GM18505 (cell line): ENCODE results near the gene ABCG1.

ENCODE experiments used
- ATAC-seq: cut with Tn5 transposase; IDR thresholded peaks from one replicate; pipeline ENCODE4 v1.9.1; 2021; ENCODE audit not compliant: unreplicated experiment
- POLR2A ChIP-seq: IDR thresholded peaks from 4 replicates; pipeline ENCODE4 v1.6.1; 2011; ENCODE audit warnings: borderline replicate concordance; ENCODE audit not compliant: insufficient read depth, insufficient read length; ENCODE audit errors: extremely low read depth

The ABCG1 gene

DNA sequence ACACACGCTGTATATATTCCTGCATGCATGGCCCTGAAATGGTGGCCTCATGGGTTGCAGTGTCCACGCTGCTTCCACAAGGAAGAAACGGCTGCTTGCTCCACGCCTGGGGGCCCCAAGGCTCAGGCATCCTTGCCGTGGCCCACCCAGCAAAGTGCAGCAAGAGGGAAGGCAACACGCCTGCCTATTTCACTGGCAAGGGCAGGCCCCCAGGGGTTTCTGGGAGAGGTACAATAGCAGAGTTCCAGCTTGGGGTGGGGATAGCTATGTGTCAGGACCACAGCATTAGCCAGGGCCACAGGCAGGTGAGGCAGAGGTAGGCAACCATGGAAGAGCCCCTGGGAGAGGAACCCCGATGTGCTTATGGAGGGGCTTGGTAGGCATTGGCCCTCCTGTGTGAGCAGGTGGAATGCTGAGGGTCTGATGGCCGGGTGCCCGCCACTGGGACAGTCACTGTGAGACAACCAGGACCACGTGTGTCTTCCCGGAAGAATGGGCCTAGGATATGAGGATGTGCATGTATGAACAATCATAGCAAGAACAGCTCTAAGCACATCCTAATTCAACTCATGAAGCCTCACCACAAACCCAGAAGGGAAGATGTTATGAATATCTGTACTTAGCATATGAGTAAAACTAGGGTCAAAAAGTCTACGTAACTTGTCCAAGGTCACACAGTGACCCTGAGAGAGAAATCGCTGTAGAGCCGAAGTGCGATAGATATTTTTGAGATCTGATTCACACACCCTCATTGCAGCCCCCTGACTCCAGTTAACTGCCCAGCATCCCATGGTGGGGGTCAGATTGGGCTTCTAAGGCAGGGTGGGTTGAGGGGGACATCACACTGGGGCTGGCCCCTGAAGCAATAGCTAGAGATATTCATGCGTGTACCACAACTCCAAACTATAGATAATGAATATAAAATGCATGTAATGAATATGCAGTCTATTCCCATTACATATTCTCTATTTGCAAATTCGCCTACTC is 120.1 kb downstream of the ABCG1 start:
- no peak for TF ChIP-seq POLR2A
- ATAC-seq = no peak

- no peak for ATAC-seq
- no peak for TF ChIP-seq POLR2A
These were observed 121.5 kb downstream of the ABCG1 start for GRCh38 chr21:42340187-42341050.

GRCh38 chr21:42341776-42342542 is 123.0 kb downstream of the ABCG1 start:
- TF ChIP-seq POLR2A = no peak
- no peak for ATAC-seq

- ATAC-seq = no peak
- TF ChIP-seq POLR2A = no peak
These were observed 124.2 kb downstream of the ABCG1 start for GRCh38 chr21:42343101-42343500.

GRCh38 chr21:42343556-42343955 is 124.6 kb downstream of the ABCG1 start:
- no peak for ATAC-seq
- TF ChIP-seq POLR2A = no peak

DNA sequence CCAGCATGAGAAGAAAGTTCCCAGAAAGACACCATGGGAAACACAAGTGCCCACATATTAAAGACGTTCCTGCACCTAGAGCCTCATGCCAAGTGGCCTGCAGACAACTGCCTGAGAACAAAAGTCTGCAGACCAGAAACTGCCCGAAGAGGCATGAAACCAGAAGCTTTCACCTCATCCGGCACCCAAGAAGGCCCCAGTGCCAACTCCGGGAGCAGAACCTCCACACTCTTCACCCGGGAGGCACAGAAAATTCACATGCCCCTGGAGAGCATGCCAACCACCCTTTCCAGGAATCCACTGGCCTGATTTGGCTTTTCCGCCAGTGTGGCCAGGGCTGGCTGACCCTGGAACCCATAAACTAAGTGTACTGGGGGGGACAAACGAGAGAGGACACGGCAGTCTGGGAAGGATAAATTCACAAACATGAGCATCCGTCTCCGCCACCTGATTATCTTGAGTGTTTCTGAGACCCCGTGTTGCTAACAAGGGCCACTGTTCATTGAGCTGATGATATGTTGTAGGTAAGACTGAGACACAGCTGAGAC is 125.1 kb downstream of the ABCG1 start:
- no peak for ATAC-seq
- TF ChIP-seq POLR2A = no peak

DNA sequence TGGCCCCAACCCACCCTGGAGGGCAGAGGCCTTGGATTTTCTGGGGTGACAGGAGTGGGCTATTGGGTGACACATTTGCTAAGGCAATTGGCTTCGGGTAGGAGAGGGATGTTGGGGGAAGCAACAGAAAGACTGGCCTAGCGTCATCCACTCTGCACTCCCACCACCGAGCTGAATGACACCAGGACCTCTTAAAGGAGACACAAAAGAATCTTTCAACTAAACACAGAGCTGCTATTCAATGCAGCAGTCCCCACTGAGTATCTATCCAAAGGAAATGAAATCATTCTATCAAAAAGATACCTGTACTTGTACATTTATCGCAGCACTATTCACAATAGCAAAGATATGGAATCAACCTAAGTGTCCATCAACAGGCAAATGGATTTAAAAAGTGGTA is 125.7 kb downstream of the ABCG1 start:
- ATAC-seq = no peak
- no peak for TF ChIP-seq POLR2A

- no peak for ATAC-seq
- TF ChIP-seq POLR2A = no peak
These were observed 127.5 kb downstream of the ABCG1 start for GRCh38 chr21:42346441-42346840.
